Smooth muscle cell (in vitro differentiated cells): ENCODE results near the gene CHN1. TPM values are rescaled to one million over a fixed set of nuclear protein-coding genes. Genes with fewer than 3 reads are reported as not detected.

Experiments
- DNase-seq: peaks from one replicate; lab custom pipeline; 2025; ENCODE audit not compliant: unreplicated experiment; lab: John Stamatoyannopoulos, UW
- H2AFZ ChIP-seq: fragments of 200-600 bp; sonication (generic); 2 replicates; pipeline ENCODE4 v1.6.0; 2016; ENCODE audit warnings: antibody characterized with exemption, low read depth, mild to moderate bottlenecking
- H3F3A ChIP-seq: fragments of 200-600 bp; sonication (generic); 2 replicates; pipeline ENCODE4 v1.6.0; 2017; ENCODE audit warnings: antibody characterized with exemption, low read depth
- H3K27ac ChIP-seq: fragments of 200-600 bp; sonication (generic); 2 replicates; pipeline ENCODE4 v1.5.1; 2016; ENCODE audit warnings: low read depth, mild to moderate bottlenecking
- H3K27me3 ChIP-seq: fragments of 200-600 bp; sonication (generic); 2 replicates; pipeline ENCODE4 v1.6.1; 2016; ENCODE audit warnings: low read depth, mild to moderate bottlenecking
- H3K36me3 ChIP-seq: fragments of 200-600 bp; sonication (generic); 2 replicates; pipeline ENCODE4 v1.5.1; 2016; ENCODE audit warnings: low read depth
- H3K4me1 ChIP-seq: fragments of 200-600 bp; sonication (generic); 2 replicates; pipeline ENCODE4 v1.5.1; 2016; ENCODE audit warnings: low read depth
- H3K4me2 ChIP-seq: fragments of 200-600 bp; sonication (generic); 2 replicates; pipeline ENCODE4 v1.6.0; 2016; ENCODE audit warnings: mild to moderate bottlenecking
- H3K4me3 ChIP-seq: fragments of 200-600 bp; sonication (generic); 2 replicates; pipeline ENCODE4 v1.5.1; 2016; ENCODE audit warnings: mild to moderate bottlenecking
- H3K79me2 ChIP-seq: fragments of 200-600 bp; sonication (generic); 2 replicates; pipeline ENCODE4 v1.6.0; 2016; ENCODE audit warnings: low read depth, mild to moderate bottlenecking
- H3K9ac ChIP-seq: fragments of 200-600 bp; sonication (generic); 2 replicates; pipeline ENCODE4 v1.6.0; 2016; ENCODE audit warnings: low read depth
- H3K9me3 ChIP-seq: fragments of 200-600 bp; sonication (generic); replicated peaks from 2 replicates; pipeline ENCODE4 v1.5.1; 2016; ENCODE audit warnings: low read depth
- H4K20me1 ChIP-seq: fragments of 200-600 bp; sonication (generic); 2 replicates; pipeline ENCODE4 v1.6.0; 2016; ENCODE audit warnings: low read depth
- WGBS: methylation state at CpG from one replicate; pipeline ENCODE4 v1.1.7; 2016; ENCODE audit warnings: low lambda C conversion rate; 5-methylcytosine and 5-hydroxymethylcytosine counted together
- polyA plus RNA-seq: library from polyadenylated mRNA; unstranded; fragments of >200 nt; fragmentation: Nextera tagmentation; extraction: Ambion mirVana; gene quantifications from 2 replicates; pipeline ENCODE4 v1.2.1, GENCODE V29; 2016
- total RNA-seq: library from RNA; depleted of rRNA; stranded (reverse); fragments of >200 nt; gene quantifications from 2 replicates; pipeline ENCODE4 v1.2.3, GENCODE V29; 2014
- TF ChIP-seq, protein P1 (sequence below): fragments of 200-600 bp; sonication (generic); IDR thresholded peaks from 2 replicates; pipeline ENCODE4 v1.5.1; 2017; ENCODE audit warnings: borderline replicate concordance, mild to moderate bottlenecking, antibody characterized with exemption; ENCODE audit not compliant: insufficient read depth, poor library complexity, severe bottlenecking

CHN1 gene
- total and polyA plus RNA-seq, 2 experiments from 2014 or later: 33.5 to 44.8 TPM

DNA sequence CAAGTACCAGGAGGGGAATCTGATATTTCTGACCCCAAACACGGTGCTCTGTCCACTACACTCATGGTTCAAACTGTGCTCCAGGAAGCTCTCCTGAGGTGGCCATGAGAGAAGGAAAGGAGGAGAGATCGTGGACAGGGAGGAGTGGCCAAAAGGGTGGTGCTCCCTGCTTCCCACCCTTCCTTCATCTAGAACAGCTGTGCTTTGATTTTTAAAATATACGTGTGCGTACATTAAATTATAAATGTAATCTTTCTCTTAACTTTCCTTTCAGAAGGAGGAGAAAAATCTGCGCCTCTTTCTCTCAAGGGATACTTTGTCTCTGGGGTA, 232.7 kb downstream of the CHN1 start:
- WGBS: 79% methylated on average over 5 of the region's 5 CpGs
- Histone ChIP-seq H3K9ac (no peak overlapping the region), H3K9me3 (no peaks in the 10 kb centered on the region), H3K79me2 (no peaks in the 10 kb centered on the region), H2AFZ (peak overlapping the region; percentile 70), H4K20me1 (no peaks in the 10 kb centered on the region), H3K27me3 (no peaks in the 10 kb centered on the region), H3K4me2 (no peak overlapping the region), H3K27ac (peak overlapping the region; percentile 59), H3F3A (peaks cover 6% of the 10 kb centered on the region), H3K36me3 (no peaks in the 10 kb centered on the region), H3K4me1 (peaks cover 26% of the 10 kb centered on the region), H3K4me3 (no peak overlapping the region)
- DNase-seq: no peak
- TF ChIP-seq, protein P1, sequence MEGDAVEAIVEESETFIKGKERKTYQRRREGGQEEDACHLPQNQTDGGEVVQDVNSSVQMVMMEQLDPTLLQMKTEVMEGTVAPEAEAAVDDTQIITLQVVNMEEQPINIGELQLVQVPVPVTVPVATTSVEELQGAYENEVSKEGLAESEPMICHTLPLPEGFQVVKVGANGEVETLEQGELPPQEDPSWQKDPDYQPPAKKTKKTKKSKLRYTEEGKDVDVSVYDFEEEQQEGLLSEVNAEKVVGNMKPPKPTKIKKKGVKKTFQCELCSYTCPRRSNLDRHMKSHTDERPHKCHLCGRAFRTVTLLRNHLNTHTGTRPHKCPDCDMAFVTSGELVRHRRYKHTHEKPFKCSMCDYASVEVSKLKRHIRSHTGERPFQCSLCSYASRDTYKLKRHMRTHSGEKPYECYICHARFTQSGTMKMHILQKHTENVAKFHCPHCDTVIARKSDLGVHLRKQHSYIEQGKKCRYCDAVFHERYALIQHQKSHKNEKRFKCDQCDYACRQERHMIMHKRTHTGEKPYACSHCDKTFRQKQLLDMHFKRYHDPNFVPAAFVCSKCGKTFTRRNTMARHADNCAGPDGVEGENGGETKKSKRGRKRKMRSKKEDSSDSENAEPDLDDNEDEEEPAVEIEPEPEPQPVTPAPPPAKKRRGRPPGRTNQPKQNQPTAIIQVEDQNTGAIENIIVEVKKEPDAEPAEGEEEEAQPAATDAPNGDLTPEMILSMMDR: no peak

DNA sequence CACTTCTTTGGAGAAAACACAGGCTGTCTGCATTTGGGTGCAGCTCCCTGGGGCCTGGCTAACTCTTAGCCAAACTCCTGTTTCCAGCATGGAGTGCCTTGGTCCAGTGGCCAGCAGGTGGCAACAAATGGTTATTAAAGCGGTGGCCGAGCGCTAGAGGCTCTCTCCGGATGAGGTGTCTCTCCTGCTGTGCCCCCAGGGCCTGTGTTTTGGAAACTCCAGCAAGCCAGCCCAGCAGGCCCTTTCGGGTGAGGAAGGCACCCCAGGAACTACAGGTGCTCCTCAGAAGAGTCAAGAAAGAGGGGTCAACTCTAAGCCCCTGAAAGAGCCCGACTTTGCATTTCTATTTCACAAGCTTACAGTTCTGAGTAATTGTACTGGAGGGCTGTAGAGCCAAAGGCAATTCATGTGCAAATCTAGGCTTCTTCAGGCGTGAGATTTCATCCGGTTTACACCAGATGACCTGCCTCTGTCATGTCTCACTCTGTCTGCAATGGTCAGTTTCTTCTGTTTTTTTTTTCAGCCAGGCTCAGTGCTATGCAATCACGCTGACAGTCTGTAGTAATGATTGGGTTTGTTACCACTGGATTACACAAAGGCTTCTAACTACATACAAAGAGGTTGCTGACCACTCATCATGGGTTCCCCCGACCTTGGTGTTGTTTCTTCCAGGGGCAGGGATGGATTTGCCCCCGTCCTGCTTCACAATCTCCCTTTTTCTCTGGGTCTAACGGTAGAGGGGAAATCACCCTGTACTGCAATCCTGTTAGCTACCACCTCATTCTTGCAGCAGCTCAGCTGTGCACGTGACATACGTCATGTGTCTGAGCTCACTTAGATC, 233.3 kb downstream of the CHN1 start:
- Histone ChIP-seq H3K79me2 (no peaks in the 10 kb centered on the region), H3K4me2 (peak overlapping the region; percentile 75), H3K27me3 (no peaks in the 10 kb centered on the region), H3K27ac (peak overlapping the region; percentile 59), H4K20me1 (no peaks in the 10 kb centered on the region), H3K4me1 (peaks cover 20% of the 10 kb centered on the region), H3K9me3 (no peaks in the 10 kb centered on the region), H2AFZ (peak overlapping the region; percentile 70), H3F3A (peaks cover 6% of the 10 kb centered on the region), H3K4me3 (no peak overlapping the region), H3K9ac (no peak overlapping the region), H3K36me3 (no peaks in the 10 kb centered on the region)
- WGBS: 11% methylated on average over 14 of the region's 14 CpGs
- TF ChIP-seq, protein P1: peak; percentile 78
- DNase-seq: peak; percentile 32

DNA sequence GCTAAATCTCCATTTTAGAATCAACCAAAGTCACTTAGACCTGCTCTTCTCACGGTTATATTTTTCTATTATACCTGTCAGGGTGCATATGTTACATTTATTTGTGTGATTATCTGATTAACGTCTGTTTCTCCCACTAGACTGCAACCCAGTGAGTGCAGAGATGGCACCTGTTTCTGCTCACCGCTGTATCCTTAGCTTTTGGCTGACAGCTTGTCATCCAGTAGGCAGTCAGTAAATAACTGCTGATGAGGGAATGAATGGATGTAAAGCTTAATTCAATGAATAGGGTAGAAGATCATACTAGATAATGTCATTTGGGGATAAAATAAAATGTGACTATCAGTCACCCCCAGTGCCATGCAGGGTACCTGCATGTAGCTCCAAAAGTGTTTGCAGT, 234.0 kb downstream of the CHN1 start:
- H3K27me3 ChIP-seq: no peaks in the 10 kb centered on the region
- H3K36me3 ChIP-seq: no peaks in the 10 kb centered on the region
- WGBS: 67% methylated on average over 3 of the region's 3 CpGs
- DNase-seq: no peak
- TF ChIP-seq, protein P1: no peak
- no peak overlapping the region for H3K4me2 ChIP-seq
- no peak overlapping the region for H3K4me3 ChIP-seq
- peaks cover 6% of the 10 kb centered on the region for H3F3A ChIP-seq
- peaks cover 16% of the 10 kb centered on the region for H3K4me1 ChIP-seq
- H4K20me1 ChIP-seq: no peaks in the 10 kb centered on the region
- no peak overlapping the region for H2AFZ ChIP-seq
- no peak overlapping the region for H3K9ac ChIP-seq
- H3K27ac ChIP-seq: no peak overlapping the region
- no peaks in the 10 kb centered on the region for H3K79me2 ChIP-seq
- no peaks in the 10 kb centered on the region for H3K9me3 ChIP-seq

DNA sequence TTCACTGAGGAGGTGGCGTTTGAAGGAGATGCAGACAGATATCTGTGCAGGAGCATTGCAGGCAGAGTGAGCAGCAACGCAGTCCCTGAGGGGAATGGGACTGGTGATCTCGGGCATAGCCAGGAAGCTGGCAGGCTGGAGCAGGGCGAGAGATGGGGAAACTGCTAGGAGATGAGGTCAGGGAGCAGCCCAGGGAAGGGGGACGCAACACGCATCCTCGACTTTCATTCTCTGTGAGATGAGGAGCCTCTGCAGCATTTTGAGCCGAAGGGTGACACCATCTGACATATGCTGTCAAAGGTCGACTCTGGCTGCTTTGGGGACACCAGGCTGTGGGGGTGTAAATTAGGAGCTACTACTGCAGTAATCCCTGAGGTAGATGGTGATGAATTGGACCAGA, 236.6 kb downstream of the CHN1 start:
- Histone ChIP-seq H4K20me1 (no peaks in the 10 kb centered on the region), H3K9me3 (no peaks in the 10 kb centered on the region), H3K27ac (no peak overlapping the region), H3K4me2 (no peak overlapping the region), H3K27me3 (no peaks in the 10 kb centered on the region), H3K4me3 (no peak overlapping the region), H3K36me3 (no peaks in the 10 kb centered on the region), H3K4me1 (peaks cover 31% of the 10 kb centered on the region), H3F3A (peaks cover 6% of the 10 kb centered on the region), H2AFZ (no peak overlapping the region), H3K9ac (no peak overlapping the region), H3K79me2 (no peaks in the 10 kb centered on the region)
- 95% methylated on average over 9 of the region's 9 CpGs for WGBS
- TF ChIP-seq, protein P1: no peak
- DNase-seq: no peak
